GM12874 (cell line): ENCODE results near the gene ISG15.

ENCODE experiments used
- TF ChIP-seq, protein P1 (sequence below): IDR thresholded peaks from 2 replicates; pipeline ENCODE4 v1.5.1; 2011; ENCODE audit warnings: low read depth, mild to moderate bottlenecking, control low read depth, low read length, moderate library complexity; ENCODE audit not compliant: insufficient read depth

The ISG15 gene

DNA sequence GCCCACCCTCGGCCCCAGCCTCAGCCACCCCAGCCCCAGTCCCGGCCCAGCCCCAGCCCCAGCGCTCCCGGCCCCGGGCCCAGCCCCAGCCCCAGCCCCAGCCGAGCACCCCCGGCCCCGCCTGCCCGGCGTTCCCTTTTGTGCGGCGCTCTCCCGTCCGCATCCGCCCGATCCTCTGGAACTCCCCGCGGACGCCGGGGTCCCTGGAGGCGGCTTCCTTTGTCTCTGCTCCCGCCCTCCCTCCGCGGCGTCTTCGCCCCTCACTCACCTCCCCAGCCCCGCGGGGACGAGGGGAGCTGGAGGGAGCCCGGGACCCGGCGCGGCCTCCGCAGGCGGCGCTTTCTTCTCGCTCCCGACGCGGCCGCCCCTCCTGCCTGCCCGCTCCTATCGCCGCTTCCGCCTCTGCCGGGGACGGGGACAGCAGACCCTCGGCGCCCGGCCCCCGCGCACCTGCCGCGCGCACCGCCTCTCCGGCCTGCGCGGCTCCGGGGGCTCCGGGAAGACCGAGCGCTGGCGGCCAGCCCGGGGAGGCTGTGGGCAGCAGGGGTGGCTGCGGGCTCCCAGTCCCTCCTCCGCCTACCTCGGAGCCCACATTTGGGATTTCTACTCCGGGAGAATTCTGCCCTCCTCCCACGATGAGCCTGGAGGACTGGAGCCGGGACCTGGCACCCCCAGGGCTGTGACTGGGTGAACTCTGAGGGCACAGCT lies 20.6 kb downstream of the ISG15 start:
- TF ChIP-seq, protein P1, sequence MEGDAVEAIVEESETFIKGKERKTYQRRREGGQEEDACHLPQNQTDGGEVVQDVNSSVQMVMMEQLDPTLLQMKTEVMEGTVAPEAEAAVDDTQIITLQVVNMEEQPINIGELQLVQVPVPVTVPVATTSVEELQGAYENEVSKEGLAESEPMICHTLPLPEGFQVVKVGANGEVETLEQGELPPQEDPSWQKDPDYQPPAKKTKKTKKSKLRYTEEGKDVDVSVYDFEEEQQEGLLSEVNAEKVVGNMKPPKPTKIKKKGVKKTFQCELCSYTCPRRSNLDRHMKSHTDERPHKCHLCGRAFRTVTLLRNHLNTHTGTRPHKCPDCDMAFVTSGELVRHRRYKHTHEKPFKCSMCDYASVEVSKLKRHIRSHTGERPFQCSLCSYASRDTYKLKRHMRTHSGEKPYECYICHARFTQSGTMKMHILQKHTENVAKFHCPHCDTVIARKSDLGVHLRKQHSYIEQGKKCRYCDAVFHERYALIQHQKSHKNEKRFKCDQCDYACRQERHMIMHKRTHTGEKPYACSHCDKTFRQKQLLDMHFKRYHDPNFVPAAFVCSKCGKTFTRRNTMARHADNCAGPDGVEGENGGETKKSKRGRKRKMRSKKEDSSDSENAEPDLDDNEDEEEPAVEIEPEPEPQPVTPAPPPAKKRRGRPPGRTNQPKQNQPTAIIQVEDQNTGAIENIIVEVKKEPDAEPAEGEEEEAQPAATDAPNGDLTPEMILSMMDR = no peak

DNA sequence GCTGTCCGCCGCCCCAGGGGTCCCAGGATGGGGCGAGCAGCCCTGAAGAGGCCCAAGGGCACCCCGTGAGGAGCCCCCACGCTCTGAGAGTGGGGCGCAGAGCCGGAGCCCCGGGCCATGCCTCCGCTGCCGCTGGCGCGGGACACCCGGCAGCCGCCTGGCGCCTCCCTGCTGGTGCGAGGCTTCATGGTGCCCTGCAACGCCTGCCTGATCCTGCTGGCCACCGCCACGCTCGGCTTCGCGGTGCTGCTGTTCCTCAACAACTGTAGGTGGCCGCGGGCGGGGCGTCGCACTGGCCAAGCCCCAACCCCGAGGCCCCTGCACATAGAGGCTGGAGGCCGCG lies 21.1 kb downstream of the ISG15 start:
- TF ChIP-seq, protein P1 = no peak

DNA sequence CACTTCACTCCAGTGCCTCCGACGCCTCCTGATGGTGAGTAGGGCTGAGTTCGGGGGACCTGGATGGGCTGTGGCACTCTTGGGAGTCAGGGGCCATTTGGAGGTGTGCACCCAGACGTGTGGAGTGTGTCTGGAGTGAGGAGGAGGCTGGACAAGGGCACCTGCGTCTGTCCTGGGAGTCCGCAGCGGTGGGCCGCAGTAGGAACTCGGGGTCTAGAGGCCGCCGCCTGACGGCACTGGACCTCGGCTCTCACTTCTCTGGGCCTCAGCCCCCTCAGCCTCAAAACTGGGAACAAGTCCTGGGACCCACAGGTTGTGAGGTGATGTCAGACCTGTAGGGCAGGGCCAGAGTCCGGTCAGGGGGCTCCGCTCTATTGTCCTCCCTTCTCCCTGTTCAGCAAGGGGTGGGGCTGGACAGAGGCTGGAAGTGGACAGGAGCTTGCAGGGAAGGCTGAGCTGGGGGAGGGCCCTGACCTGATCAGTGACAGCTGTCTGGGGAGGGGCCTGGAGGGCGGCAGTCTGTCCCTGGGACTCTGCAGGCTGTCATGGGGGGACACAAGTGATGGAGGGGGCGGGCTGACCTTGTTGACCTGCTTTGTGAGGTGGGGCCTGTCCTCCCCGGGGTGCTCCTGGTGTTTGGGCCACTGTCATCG lies 22.1 kb downstream of the ISG15 start:
- TF ChIP-seq, protein P1 = no peak

DNA sequence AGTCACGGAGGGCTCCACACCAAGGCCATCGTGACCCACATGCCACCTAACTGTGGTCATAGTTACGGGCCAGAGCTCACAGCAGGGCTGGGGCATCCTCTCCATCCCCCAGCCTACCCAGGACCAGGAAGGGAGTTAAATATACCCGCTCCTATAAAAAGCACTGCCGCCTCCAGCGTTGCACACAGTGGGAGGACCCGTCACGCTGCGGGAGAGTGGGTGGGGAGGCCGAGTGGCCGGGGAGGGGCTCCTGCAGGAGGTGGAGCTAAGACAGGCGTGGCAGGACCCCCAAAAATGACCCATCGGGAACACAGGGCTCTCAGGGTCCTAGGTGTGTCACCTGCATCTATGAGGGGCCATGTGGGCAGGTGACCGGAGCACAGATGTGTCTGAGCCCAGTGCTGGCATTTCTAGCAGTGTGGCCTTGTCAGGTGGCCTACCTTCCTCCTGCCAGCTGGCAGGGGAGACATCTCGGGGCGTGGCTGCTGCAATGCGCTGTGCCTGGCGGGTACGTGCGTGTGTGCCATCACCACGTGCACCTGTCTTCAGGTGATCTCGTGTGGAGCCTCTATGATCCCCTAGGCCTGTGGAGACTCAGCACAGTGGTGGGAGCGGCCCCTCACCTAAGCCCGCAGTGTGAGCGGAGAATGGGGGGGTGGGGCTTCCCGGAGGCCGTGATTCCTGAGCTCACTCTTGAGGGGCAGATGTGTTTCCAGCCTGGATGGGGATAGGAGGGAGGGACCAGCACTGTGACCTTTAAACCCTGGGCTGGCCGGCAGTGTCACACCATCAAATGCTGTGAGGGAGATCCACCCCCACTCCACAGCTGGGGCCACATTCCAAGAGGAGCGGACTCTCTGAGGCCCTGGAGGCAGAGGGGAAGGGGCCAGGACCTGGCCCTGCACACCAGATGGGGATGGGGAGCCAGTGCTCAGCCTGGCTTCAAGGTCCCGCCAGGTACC lies 24.4 kb downstream of the ISG15 start:
- TF ChIP-seq, protein P1 = no peak

DNA sequence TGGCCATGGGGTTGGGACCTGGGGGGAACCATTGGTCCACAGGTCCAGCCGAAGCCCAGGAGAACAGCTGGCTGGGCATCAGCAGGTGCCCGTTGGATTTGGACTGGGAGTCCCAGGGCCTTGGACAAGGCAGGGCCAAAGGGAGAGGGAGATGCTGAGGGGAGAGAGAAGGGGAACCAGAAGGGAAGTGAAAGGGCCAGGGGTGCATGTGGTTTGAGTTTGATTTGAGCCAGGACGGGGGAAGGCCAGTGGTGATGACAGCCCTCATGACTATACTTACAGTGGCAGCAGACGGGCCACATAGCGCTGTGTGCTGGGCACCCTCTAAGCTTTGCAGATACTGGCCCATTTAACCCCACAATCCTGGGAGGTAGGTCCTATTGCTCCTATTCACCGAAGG lies 25.4 kb downstream of the ISG15 start:
- TF ChIP-seq, protein P1 = no peak

DNA sequence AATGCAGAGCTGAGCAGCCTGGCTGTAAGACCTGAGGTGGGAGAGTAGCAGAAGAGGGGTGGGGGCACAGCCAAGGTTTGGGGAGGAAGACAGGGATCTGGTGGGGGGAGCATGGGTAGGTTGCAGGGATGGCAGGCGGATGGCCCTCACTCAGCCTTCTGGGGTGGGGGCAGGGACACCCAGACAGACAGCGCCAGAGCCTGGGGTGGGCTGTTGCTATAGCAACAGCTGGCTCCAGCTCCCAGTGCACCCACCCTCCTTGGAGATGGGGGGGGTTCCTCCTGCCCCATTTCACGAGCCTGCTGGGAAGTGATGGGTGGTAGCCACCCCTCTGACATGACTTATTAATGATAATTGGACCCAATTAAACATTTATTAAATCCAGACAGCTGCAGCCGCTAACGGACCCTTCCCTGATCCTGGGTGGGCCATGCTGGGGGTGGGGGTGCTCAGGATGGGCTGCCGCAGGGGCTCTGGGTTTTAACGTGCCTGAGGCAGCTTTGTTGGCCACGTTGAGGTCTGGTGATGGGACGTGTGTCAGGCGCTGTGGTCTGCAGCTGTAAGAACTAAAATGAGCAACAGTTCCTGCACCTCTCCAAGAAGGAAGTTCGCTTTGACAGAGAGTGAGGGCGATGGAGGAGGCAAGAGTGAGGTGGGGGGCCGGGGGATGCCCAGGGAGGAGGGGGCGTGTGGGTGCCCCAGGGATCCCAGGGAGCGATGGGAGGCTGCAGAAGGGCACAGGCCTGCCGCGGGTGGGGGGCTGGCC lies 26.0 kb downstream of the ISG15 start:
- TF ChIP-seq, protein P1 = no peak
